ENCODE results near the gene PGLYRP4.
"Not testable (repeated sequence)": the region's sequence is repeated elsewhere in the genome, so short reads cannot be mapped to it uniquely, and the experiment has no call there.

PGLYRP4 gene

DNA sequence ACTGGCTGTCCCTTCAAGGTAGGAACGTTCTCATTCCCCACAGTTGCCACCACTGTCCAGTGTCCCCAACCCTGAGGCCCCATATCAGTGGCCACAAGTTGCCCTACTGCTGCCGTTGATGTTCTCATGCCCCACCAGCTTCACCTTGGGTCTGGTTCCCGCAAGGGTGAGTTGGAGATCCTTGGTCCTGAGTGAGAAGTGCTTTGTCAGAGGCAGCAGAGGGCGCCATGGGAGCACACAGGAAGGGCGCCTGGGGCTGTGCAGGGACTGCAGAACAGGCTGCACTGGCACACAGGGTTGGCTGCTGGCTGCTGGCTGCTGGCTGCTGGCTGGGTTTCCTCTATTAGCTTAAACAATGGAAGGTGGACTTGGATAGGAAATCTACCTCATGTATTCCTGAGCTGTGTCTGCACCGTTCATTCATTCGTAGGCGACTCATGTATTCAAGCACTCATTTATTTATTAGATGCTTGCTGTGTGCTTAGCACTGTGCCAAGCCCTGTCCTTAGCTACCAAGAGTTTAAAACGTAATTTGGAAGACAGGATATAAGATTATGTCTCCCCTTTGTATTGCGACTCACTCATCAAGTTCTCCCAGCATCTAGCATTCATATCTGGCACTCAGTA is 6.9 kb upstream of the PGLYRP4 start:
- peak in 1 of 2 experiments; percentile 28 for DNase-seq

DNA sequence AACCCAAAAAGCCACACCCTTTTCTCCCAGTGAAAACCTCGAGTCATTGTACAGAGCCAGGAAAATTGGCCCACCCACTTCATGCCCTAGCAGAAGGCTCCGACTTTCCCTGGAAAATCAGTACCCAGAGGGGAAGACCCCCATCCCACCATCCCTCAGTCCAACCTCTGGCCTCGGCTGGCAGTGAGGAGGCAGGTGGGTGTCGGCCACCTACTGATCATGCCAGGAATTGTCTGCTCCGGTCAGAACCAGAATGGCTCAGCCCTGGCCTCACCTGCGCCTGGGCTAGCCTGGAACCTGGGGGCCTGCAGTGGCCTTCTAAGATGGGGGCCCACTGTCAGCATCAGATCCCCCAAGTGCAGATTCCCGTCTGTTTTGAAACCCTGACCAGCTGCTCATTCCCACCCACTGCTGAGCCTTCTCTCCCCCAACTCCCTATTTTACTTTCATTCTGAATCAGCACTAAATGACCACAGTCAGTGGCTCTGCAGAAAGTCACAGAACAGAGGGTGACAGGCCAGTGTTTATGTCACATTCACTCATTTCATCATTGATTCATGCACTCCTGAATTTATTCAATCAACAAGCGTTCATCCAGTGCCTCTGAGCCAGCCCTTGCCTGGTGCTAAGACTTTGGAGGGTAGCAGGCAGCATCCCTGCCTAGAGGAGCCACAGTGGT is 6.0 kb upstream of the PGLYRP4 start:
- no peak for DNase-seq

DNA sequence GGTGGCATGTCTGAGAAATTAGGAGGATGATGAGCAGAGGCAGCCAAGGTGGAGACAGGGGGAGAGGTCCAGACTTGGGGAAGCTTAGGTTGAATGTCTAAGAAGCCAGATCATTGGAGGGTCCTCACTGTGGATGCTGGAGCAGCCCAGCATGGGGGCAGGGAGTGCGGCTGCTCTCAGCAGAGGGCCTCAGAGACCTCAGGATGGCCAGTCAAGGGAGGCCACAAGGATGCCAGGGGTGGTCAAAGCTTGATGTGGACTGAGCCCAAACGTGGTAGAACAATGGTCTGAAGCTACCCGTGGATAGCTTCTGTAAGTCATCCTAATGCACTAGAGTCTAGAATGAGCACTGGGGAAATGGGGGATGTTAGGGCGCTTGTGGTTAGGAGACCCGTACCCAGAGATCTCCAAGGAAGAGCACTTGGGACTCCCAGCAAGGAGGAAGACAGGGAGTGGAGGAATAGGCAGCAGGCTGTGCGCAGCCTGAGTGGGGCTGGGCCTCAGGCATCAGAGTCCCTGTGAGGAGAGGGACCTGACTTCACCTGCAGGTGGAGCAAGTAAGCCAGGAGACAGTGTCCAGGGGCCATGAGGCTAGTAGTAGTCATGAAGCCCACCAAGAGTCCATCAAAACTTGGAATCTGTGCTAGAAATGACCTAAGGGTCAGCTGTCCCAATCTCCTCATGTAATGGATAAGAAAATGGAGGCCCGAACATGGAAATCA is 4.7 kb upstream of the PGLYRP4 start:
- no peak for DNase-seq

DNA sequence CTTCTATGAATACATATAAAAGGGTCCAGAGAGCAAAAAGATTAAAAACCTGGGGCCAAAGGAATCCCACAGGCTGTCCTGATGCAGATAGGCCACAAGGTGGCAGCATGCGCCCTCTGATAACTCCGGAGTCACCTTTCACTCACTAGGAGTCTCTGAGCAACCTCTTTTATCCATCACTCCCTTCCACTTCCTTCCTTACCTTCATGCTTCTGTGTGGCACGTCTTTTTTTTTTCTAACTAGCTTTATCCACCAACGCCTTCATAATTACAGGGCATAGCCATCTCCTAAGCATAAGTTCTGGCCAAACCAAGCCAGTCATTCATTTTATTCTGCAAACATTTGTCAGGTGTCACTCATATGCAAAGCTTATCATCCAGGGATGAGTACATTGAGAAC is 3.9 kb upstream of the PGLYRP4 start:
- DNase-seq = peak; percentile 53 to 55

DNA sequence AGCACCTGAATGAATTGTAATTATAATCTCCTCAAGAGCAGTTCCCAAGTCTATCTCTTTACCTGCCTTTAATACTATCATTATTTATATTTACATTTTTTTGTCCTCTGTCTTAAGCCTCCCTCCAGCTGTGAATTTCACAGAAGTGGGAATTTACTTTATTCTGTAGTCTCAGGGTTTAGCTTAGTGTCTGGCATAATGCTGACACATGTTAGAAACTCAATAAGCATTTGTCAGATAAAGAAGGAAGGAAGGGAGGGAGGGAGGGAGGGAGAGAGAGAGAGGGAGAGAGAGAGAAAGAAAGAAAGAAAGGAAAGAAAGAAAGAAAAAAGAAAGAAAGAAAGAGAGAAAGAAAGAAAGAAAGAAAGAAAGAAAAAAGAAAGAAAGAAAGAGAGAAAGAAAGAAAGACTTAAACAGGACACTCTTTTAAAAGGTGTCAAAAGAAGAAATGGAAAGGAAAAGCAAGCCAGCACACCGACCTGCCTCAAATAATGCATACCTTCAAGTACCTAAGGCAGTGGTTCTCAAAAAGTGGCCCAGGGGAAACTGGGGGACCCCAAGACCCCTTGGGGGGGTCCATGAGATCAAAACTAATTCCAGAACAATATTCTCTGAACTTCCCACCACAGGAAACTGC is 1.8 kb upstream of the PGLYRP4 start:
- no peak for DNase-seq

DNA sequence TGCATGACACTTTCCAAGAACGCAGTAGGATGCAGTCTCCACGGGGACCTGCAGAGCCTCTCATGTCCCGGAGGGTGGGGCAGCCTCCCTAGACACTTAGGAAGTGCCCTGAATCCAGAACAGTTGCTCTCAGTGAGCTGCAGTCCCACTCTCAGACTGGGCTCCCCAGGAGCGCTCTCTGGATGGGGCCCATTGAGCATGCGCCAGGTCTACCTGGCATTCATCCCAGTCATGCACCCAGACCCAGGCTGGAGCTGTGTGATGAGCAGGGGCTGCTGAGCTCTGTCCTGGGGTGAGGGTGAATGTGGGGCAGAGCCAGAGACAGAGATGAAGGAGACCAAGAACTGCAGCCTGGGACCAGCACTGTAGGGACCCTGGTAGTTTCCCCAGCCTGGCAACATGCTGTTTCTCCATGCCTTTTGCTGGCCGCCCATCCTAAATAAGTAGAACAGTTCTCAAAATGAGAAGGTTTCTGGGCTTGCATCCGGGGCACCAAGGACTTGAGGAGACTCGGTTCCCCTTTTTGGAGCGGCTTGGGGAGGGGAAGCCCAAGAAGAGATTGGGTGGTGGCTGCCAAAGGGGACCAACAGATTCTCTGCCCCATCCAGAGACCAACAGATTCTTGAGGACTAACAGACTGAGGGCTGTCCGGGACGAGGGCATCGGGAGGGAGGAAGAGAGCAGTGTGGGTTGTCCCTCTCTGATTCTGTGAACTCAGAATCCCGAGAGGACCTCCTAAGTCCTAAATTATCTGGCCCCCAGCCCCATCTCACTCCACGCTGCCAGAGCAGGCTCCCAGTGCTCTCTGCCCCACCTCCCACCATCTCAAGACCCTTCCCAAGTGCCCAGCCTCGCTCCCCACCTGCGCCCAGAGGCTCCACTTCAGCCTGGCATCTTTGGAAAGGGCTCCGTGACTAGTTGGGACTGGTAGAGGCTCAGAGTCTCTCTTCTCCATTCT is 1.0 kb upstream of the PGLYRP4 start:
- no peak for DNase-seq

DNA sequence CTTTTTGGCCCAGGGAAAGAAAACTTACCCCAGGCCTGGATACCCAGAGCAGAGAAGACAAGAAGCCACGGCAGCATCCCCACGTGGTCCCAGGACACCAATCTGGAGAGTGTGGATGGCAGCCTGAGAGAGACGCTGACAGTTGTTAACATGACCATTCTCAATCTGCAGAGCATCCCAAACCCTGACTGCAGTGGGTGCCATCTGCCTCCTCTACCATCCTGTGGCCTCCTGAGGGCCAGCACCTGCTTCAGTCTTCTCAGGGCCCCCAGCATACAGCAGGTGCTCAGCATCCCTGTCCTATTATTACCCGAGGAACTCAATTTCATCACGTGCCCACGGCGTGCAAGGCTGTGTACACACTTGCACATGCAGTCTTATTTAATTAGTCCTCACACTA is 785 bp downstream of the PGLYRP4 start:
- no peak for DNase-seq

DNA sequence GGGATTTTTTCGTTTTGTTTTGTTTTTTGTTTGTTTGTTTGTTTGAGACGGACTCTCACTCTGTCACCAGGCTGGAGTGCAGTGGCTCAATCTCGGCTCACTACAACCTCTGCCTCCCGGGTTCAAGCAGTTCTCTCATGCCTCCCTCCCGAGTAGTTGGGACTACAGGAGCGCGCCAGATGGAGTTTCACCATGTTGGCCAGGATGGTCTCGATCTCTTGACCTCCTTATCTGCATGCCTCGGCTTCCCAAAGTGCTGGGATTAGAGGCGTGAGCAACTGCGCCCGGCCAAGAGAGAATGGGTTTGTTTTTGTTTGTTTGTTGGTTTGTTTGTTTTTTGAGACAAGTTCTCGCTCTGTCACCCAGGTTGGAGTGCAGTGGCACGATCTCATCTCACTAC is 1.6 kb downstream of the PGLYRP4 start:
- not testable (repeated sequence) for DNase-seq

DNA sequence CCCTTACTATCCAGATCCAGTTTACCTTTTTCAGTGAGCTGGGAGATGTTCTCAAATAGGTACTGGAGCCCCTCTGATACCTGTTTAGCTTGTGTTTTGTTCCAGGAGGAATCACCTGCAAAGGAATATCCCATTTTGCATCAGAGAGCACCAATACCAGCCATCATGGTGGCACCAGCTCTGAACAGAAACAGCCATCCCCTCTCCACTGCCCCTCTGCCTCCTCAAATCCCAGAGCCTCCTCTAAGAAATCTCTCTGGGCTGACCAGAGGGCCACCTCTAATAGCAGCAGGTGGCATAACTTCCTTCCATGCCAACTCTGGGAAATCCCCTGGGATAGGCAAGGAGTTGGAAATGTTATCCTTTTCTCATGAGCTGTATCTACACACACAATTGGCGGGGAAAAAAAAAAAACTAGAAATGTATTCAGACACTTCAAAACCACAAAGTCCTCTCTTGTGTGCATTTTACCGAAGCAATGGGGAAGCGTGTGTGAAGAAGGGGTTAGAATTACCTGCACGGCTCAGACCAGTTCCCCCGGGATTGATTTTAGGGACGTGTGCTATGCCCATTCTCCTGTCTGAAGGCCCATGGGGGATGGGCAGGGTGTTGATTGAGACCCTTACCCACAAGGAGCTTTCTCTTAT is 2.4 kb downstream of the PGLYRP4 start:
- no peak for DNase-seq

DNA sequence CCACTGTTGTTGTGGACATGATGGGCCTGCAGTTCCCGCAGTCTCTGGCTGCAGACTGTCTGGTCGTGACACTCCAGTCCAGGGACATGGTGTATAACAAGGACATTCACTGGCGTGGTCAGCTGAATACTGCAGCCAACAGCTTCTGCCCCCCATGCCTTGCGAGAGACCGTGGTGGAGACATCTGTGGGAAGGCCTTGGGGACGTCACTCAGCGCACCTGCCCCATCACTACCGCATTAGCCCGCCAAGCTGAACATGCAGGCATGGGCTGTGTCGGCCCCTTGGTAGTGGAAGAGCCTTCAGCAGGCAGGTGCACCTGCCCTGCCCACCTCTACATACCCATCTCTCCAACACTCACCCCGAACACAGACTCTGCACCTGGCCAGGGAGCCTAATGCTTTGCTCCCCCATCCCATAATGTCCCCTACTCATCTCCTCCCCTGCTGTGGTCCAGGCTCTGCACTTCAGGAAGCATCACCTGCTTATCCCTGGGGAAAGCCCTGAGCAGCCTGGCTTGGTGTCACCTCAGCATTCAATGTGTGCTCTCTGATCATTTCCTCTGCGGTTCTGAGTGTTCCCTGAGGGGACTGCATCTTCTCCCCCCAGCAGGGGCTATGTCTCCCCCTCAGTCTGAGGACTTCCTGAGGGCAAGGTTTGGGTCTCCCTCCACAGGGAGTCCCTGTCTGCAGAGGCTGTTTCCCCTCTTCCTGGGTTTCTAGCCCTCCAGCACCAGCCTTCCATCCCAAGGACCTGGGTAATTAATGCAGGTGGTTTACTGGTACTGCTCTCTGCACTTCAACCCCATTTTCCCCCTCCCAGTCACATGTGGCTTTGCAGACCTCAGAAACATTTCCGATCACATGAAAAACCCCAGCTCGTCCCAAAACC is 3.2 kb downstream of the PGLYRP4 start:
- DNase-seq = no peak

DNA sequence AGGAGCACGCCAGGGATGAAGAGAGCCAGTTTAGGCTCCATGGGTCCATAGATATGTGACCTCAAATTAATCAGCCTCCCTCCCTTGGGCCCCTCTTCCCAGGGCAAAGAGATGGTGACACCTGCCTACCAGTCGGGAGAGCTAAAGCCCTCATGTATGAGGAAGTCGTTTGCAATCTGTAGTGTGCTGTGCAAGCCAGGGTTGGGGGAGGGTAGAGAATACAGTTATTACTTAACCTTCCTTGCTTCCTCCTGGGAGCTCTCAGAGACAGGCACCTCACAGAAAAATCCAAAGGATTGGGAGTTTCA is 4.0 kb downstream of the PGLYRP4 start:
- DNase-seq = no peak

DNA sequence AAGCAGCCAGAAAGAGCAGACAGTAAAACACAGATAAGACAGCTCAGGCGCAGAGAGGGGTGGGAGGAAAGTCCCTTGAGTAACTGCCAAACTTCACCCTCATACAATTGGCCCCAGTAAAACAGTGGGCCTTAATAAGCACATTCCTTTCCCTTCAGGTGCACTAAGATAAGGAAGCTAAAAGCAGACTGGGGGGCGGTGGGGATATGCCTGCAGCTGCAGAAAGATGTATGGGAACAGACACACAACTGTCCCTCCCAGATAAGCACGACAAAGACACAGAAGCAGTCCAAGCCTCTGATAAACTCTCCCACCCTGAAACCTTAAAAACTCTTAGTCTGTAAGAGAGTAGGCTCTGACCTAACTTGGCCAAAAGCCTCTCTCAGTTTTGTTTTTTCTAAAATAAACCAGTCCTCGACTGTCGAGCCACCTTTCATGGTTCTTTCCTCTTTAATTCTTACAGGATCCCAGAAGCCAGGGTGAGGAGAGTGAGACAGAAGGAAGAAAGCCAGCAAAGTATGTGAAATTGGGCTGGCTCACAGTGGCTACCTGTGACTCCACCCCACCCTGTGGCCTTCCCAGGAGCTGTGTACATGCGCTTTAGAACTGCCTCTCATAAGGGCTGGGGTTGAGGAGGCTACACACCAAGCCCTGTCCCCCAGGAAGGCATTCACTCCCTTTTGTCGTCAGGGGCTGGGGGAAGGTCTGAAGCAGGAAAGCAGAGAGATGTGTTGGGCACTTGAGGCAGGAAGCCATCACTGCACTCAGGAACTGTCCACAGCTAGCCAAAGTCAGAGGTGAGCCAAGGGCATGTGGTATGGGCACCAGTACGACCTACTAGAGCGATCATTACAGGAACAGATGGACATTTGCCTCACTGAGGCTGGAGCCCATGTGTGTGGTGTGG is 4.6 kb downstream of the PGLYRP4 start:
- no peak for DNase-seq

DNA sequence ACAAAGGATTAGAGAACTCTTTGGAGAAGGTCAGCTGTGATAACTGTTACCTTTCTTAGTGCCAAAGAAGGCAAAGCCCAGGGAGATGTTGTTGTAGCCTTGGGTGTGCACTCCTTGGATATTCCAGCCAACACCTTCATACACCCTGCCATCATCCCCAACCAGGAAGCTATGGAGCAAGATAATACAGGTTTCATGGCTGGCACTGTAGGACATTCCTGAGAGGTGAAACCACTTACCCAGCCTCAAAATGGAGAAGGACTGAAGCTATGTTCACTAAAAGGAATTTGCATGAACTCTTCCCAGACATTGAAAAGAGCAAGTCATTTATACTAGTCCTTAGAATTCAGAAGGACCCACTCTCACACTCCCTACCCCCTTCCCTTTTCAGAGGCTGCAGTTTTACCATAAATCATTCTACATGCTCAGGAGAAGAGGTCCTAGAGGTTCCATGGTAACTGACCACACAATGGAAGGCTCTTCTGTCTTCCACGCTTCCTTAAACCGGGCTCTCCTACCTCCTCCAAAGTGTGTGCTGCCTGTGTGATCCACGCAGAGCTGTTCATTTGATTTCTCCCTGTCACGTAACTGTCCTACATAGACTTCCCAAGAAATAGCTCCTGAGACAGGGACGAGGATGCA is 5.5 kb downstream of the PGLYRP4 start:
- no peak for DNase-seq

DNA sequence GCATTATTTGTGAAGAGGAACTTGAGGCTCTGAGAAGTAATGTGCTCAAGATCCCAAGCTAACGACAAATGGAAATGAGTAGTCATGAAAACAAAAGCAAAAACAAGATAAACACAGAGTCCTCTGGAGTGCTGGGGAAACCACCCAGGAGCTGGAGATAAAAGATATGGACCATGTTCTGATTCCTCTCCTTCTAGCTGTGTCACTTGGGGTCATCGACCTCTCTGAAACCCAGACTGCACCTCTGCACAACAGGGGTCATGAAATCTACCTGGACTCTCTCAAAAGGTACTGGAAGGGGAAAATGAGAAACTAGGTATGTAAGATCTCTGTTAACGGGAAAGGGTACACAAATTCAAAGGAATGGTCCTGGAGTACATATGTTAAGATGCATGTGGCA is 6.5 kb downstream of the PGLYRP4 start:
- no peak for DNase-seq

DNA sequence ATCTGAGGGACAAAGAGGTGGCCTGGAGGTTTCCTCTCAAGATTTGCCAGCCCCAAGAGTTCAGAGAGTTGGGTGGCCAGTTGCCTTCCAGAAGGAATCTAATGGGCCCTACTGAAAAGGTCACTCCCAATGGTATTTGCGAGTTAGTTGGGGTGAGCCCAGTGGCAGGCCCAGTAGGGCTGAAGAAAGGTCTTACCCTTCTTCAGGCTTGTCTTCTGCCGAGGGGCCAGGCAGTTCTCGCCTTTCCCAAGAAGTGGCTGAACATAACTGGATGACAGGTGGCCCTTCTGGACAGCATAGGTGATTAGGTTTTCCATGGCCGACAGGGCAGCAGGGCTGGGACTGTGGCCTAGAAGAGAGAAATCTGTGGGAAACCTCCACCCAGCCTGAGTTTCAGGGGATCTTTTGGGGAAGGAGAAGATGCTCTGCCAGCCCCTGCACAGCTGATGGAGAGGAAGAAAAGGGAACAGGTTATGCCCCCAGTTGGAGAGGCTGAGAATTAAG is 7.2 kb downstream of the PGLYRP4 start:
- no peak for DNase-seq

DNA sequence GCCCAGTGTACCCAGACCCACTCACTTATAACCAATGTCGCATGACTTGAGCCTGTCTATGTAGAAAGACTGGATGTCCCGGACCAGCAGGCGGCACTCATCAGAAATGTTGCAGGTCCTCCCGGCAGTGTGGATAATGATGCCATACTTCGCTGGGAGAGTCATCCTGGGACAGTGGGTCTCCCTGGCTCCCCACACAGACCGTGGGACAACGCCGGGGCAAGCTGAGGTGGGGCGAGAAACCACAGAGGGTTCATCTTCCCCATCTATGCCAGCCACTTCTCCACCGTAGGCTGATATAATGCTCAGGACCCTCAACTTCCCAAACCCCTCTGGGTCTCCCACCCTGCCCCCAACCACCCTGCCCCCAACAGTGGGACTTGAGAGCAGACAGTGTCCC is 8.3 kb downstream of the PGLYRP4 start:
- no peak for DNase-seq

DNA sequence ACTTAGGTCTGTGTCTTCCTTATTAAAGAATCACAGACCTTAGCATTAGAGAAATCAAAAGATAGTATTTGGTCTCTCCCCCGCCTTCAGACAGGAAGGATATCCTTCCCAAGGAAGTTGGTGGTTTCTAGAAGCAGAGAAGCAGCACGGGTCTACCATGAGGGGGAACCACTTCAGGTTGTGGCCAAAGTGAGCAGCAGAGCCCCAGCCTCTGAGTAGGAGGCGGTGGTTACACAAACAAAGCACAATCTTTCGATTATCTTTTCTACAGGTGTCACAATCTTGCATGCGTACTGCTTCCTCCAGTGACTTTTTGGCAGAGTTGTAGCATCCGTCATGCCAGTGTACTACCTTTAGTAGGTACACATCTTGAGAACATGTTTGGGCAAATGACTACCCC is 8.8 kb downstream of the PGLYRP4 start:
- DNase-seq = no peak

DNA sequence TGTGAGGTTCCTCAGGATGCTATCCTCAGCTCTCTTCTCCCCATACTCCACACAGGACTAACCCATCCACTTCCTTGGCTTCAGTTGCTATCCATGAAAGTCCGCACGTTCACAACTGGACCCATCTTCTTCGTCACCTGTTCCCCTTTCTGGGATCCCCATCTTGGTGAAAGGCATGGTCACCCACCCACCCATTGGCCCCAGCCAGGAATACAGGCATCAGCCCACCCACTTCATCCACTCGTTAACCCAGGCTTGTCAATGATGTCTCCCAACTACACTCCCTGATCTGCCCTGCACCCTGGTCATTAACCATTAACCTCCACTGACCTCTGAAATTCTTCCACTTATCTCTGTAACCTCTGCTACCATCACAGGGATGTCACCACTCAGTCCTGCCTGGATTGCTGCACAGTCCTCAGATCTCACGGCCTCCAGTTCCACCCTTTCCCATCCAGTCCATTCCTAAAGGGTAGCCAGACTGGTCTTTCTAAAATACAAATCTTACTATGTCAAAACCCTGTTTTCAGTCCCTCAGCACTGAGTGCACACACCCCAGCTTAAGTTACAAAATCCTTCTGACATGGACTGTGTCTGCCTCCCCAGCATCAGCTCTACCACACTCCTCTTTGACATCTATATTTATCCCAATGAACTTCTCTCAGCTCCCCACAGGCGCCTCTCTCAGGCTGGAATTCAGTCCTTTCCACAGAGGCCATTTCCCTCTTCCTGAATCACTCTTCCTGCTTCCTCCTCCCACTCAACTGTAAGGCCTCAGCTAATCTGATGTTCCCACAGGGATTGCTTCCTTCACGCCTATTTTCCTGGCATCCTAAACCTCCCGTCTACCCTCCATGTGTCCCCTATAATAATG is 10.4 kb downstream of the PGLYRP4 start:
- no peak for DNase-seq
